ENCODE results near the gene SPA17. TPM values are rescaled to one million over a fixed set of nuclear protein-coding genes. Genes with fewer than 3 reads are reported as not detected.

SPA17 gene
- total and polyA plus RNA-seq, 2 experiments from 2014 or later, result 9.3 to 13.2 TPM

GRCh38 chr11:124728134-124728533, 54.4 kb downstream of the SPA17 start:
- Histone ChIP-seq H3K36me3 (no peaks in the 10 kb centered on the region), H3K27me3 (peaks cover 18% of the 10 kb centered on the region), H3K4me1 (ENCODE audit: low read depth) (peaks cover 15% of the 10 kb centered on the region), H3K9me3 (ENCODE audit: low read depth) (no peaks in the 10 kb centered on the region), H3K27ac (no peak overlapping the region), H3K4me3 (no peak overlapping the region)
- DNase-seq (ENCODE audit: low read depth in 1 of 2, low spot score in 1 of 2), result no peak
- no peak for TF ChIP-seq CTCF (IDR thresholded peaks at IDR 0.05; ENCODE audit: low read depth, low read length)

DNA sequence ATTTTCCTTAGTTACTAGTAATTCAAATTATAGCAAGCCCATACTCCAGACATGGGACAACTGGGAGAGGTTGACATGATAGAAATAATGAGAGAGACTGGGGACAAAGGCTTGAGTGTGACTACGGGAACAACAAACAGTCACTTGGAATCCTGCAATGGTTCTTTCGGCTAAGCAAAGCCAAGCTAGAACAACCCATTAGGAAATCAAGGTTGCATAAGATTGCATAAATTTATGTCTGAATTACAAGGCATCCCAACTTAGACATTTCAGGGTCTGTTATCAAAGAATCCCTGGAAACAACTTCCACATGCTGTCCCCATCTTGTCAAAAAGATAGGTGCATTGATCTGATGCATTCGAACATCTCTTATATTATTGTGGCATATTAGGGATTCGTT, 55.9 kb downstream of the SPA17 start:
- no peaks in the 10 kb centered on the region for H3K36me3 ChIP-seq
- no peaks in the 10 kb centered on the region for H3K9me3 ChIP-seq (ENCODE audit: low read depth)
- no peak overlapping the region for H3K27ac ChIP-seq
- no peak for TF ChIP-seq CTCF (IDR thresholded peaks at IDR 0.05; ENCODE audit: low read depth, low read length)
- no peak for DNase-seq (ENCODE audit: low read depth in 1 of 2, low spot score in 1 of 2)
- peaks cover 24% of the 10 kb centered on the region for H3K27me3 ChIP-seq
- H3K4me3 ChIP-seq, result no peak overlapping the region
- peaks cover 15% of the 10 kb centered on the region for H3K4me1 ChIP-seq (ENCODE audit: low read depth)

- Histone ChIP-seq H3K36me3 (no peaks in the 10 kb centered on the region), H3K9me3 (ENCODE audit: low read depth) (no peaks in the 10 kb centered on the region), H3K4me1 (ENCODE audit: low read depth) (no peaks in the 10 kb centered on the region), H3K4me3 (no peak overlapping the region), H3K27ac (no peak overlapping the region), H3K27me3 (peaks cover 47% of the 10 kb centered on the region)
- TF ChIP-seq CTCF (IDR thresholded peaks at IDR 0.05; ENCODE audit: low read depth, low read length), result no peak
- no peak for DNase-seq (ENCODE audit: low read depth in 1 of 2, low spot score in 1 of 2)
Measured at GRCh38 chr11:124732230-124732629, 58.5 kb downstream of the SPA17 start.

DNA sequence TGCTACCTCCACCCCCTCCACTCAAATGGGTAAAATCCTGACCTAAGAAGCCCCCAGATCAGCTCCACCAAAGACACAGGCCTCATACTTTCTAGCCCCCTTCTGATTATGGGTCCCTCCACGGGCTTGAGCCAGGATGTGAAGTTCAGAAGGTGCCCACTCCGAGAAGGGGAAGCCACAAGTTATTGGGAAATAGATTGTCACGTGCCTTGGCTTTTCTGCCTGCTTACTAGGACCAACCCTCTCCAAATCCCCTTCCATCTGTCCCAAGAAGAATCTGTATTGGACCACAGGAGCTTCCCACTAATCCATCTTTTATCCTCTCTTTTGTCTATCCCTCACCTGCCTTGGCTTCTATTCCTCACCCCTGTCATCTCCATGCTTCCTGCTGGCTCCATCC, 63.0 kb downstream of the SPA17 start:
- no peak for TF ChIP-seq CTCF (IDR thresholded peaks at IDR 0.05; ENCODE audit: low read depth, low read length)
- Histone ChIP-seq H3K9me3 (ENCODE audit: low read depth) (no peaks in the 10 kb centered on the region), H3K4me3 (no peak overlapping the region), H3K4me1 (ENCODE audit: low read depth) (no peaks in the 10 kb centered on the region), H3K27me3 (peaks cover 84% of the 10 kb centered on the region), H3K27ac (no peak overlapping the region), H3K36me3 (no peaks in the 10 kb centered on the region)
- no peak for DNase-seq (ENCODE audit: low read depth in 1 of 2, low spot score in 1 of 2)

DNA sequence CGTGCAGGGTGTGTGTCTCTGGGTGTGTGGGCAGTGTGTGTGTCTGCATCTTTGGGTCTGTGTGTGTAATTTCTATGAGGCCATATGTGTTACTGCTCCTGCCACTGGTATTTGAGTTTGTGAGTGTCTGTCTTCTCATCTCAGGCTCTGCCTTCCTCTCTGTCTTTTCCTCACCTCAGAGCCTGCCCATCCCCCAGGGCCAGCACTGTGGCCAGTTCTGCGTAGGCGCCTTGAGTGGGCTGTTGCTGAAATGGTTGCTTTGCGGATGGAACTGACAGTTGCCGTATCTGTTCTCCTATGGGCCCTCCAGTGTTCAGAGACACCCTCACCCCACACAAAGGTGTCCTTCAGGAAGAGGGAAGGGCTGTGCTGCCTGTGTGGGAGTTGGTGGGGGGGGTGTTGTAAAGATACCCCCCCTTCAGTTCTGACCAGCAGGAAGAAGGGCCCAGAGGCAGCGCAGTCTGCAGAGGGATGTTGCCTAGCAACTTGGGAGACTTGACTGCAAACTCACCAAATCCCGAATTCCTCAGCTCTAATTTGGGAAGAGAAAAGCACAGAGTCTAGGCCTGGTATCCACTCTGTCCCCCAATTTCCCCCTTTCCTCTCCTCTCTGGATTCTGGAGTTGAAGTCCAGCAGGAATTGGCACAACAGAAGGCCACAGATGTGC, 64.1 kb downstream of the SPA17 start:
- no peaks in the 10 kb centered on the region for H3K9me3 ChIP-seq (ENCODE audit: low read depth)
- H3K27ac ChIP-seq, result no peak overlapping the region
- no peak for TF ChIP-seq CTCF (IDR thresholded peaks at IDR 0.05; ENCODE audit: low read depth, low read length)
- no peaks in the 10 kb centered on the region for H3K36me3 ChIP-seq
- no peak overlapping the region for H3K4me3 ChIP-seq
- peaks cover 94% of the 10 kb centered on the region for H3K27me3 ChIP-seq
- H3K4me1 ChIP-seq (ENCODE audit: low read depth), result no peaks in the 10 kb centered on the region
- DNase-seq (ENCODE audit: low read depth in 1 of 2, low spot score in 1 of 2), result no peak

Measured in cardiac muscle cell (in vitro differentiated cells and primary cell).